KMS-11 (cell line): ENCODE measurements around the gene SATL1.

Source experiments
- H2AFZ ChIP-seq: fragments of 200-600 bp; sonication (generic); 2 replicates; pipeline ENCODE4 v1.6.1; 2016; ENCODE audit warnings: antibody characterized with exemption, mixed run types, low read depth
- H3K27ac ChIP-seq: fragments of 200-600 bp; sonication (generic); 2 replicates; pipeline ENCODE4 v1.6.1; 2016; ENCODE audit warnings: mild to moderate bottlenecking, mixed run types
- H3K27me3 ChIP-seq: fragments of 200-600 bp; sonication (generic); 2 replicates; pipeline ENCODE4 v1.6.1; 2017; ENCODE audit warnings: mild to moderate bottlenecking, low read depth, mixed run types, moderate library complexity; ENCODE audit not compliant: insufficient read depth
- H3K36me3 ChIP-seq: fragments of 200-600 bp; sonication (generic); 2 replicates; pipeline ENCODE4 v1.6.1; 2017; ENCODE audit warnings: mild to moderate bottlenecking, mixed run types; ENCODE audit not compliant: insufficient read depth
- H3K4me1 ChIP-seq: fragments of 200-600 bp; sonication (generic); 2 replicates; pipeline ENCODE4 v1.6.1; 2016; ENCODE audit warnings: mild to moderate bottlenecking, low read depth, mixed run types; ENCODE audit not compliant: poor library complexity, severe bottlenecking
- H3K4me2 ChIP-seq: fragments of 200-600 bp; sonication (generic); 2 replicates; pipeline ENCODE4 v1.7.0; 2016; ENCODE audit warnings: mild to moderate bottlenecking, mixed run types
- H3K4me3 ChIP-seq: fragments of 200-600 bp; sonication (generic); IDR thresholded peaks from 2 replicates; pipeline ENCODE4 v1.6.1; 2017; ENCODE audit warnings: low read depth, low read length, mixed read lengths; ENCODE audit not compliant: insufficient read depth
- H3K79me2 ChIP-seq: fragments of 200-600 bp; sonication (generic); 2 replicates; pipeline ENCODE4 v1.6.1; 2016; ENCODE audit warnings: low read depth, mixed run types; ENCODE audit not compliant: insufficient read depth
- H3K9ac ChIP-seq: fragments of 200-600 bp; sonication (generic); 2 replicates; pipeline ENCODE4 v1.6.1; 2016; ENCODE audit warnings: mild to moderate bottlenecking, mixed run types
- H4K20me1 ChIP-seq: fragments of 200-600 bp; sonication (generic); 2 replicates; pipeline ENCODE4 v1.6.1; 2016; ENCODE audit warnings: mild to moderate bottlenecking, mixed run types; ENCODE audit not compliant: insufficient read depth
- TF ChIP-seq, protein P1 (sequence below): fragments of 200-600 bp; sonication (generic); conservative IDR thresholded peaks from 2 replicates; pipeline ENCODE4 v1.6.1; 2017; ENCODE audit warnings: low read depth, mild to moderate bottlenecking, antibody characterized with exemption, low read length, moderate library complexity, mixed read lengths

Gene SATL1

DNA sequence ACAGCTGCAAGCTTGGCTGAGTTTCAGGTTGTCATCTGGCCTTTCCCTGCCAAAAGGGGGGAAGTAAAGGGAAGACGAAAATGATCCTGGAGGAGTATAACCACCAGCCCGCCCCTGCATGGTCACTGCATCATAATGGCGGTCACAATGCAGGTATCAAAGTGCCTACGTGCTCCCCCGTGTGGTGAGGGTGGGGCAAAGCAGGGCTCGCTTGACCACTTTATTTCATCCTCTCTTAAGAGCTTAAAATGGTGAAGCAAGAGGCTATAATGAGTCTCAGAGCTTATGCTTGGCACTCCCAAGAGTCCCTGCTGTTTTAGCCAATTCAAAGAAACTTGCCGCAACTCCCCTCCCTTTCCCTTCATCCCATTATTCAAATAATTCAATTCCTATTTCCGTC is 134.3 kb downstream of the SATL1 start:
- H4K20me1 ChIP-seq = no peaks in the 10 kb centered on the region
- no peak overlapping the region for H3K9ac ChIP-seq
- H3K4me2 ChIP-seq = no peak overlapping the region
- no peak overlapping the region for H2AFZ ChIP-seq
- no peak overlapping the region for H3K27ac ChIP-seq
- no peaks in the 10 kb centered on the region for H3K27me3 ChIP-seq
- H3K79me2 ChIP-seq = no peaks in the 10 kb centered on the region
- H3K36me3 ChIP-seq = no peaks in the 10 kb centered on the region
- H3K4me1 ChIP-seq = no peaks in the 10 kb centered on the region
- TF ChIP-seq, protein P1, sequence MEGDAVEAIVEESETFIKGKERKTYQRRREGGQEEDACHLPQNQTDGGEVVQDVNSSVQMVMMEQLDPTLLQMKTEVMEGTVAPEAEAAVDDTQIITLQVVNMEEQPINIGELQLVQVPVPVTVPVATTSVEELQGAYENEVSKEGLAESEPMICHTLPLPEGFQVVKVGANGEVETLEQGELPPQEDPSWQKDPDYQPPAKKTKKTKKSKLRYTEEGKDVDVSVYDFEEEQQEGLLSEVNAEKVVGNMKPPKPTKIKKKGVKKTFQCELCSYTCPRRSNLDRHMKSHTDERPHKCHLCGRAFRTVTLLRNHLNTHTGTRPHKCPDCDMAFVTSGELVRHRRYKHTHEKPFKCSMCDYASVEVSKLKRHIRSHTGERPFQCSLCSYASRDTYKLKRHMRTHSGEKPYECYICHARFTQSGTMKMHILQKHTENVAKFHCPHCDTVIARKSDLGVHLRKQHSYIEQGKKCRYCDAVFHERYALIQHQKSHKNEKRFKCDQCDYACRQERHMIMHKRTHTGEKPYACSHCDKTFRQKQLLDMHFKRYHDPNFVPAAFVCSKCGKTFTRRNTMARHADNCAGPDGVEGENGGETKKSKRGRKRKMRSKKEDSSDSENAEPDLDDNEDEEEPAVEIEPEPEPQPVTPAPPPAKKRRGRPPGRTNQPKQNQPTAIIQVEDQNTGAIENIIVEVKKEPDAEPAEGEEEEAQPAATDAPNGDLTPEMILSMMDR = 0 out of 2 replicates have a peak, but pooled peaks have one; percentile 14
- H3K4me3 ChIP-seq = no peak overlapping the region

DNA sequence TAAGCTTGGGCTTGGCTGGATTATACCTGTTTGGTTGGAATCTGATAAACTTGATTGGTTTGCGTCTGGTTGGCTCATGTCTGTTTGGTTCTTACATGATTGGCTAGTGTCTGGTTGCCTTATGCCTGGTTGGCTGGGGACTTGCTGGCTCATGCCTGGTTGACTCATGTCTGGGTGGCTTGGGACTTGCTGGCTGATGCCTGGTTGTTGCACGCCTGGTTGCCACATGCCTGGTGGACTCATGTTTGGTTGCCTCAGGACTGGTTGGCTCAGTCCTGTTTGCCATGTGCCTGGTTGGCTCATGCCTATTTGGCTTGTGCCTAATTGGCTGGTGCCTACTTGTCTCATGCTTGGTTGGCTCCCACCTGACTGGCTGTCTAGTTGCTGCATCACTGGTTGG is 135.4 kb downstream of the SATL1 start:
- TF ChIP-seq, protein P1 = no peak
- Histone ChIP-seq H2AFZ (no peak overlapping the region), H3K4me1 (no peaks in the 10 kb centered on the region), H3K27ac (no peak overlapping the region), H3K9ac (no peak overlapping the region), H4K20me1 (no peaks in the 10 kb centered on the region), H3K79me2 (no peaks in the 10 kb centered on the region), H3K4me3 (no peak overlapping the region), H3K36me3 (no peaks in the 10 kb centered on the region), H3K4me2 (no peak overlapping the region), H3K27me3 (no peaks in the 10 kb centered on the region)

DNA sequence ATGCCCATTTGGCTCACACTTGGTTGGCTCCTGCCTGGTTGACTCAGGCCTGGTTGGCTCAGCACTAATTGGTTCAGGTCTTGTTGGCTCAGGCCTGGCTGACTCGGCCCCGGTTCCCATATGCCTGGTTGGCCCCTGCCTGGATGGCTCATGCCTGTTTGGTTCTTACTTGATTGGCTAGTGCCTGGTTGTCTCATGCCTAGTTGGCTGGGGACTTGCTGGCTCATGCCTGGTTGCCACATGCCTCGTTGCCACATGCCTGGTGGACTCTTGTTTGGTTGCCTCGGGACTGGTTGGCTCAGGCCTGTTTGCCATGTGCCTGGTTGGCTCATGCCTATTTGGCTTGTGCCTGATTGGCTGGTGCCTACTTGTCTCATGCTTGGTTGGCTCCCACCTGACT is 136.2 kb downstream of the SATL1 start:
- Histone ChIP-seq H3K9ac (no peak overlapping the region), H3K4me3 (no peak overlapping the region), H3K79me2 (no peaks in the 10 kb centered on the region), H3K27me3 (no peaks in the 10 kb centered on the region), H3K4me2 (no peak overlapping the region), H3K27ac (no peak overlapping the region), H2AFZ (no peak overlapping the region), H4K20me1 (no peaks in the 10 kb centered on the region), H3K4me1 (no peaks in the 10 kb centered on the region), H3K36me3 (no peaks in the 10 kb centered on the region)
- TF ChIP-seq, protein P1 = no peak

DNA sequence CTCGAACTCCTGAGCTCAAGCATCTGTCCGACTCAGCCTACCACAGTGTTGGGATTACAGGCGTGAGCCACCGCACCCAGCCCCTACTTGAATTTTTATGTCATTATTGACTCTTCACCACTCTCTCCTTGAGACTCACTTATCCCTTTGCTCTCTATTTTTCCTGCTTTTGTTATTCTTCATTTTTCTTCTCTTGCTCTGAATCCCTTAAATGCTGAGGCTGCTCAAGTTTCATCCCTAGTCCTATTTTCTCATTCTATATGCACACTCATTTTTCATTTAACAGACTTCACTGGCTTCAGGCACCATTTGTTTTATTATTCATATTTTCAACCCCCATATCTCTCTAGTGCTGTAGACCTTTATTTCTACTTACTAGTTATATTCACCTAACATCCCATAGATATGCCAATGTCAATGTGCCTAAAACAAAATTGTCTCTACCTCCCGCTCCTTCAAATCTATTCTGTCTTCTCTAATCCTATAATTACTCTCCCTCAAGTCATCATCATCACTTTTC is 154.2 kb downstream of the SATL1 start:
- no peaks in the 10 kb centered on the region for H3K27me3 ChIP-seq
- H3K9ac ChIP-seq = no peak overlapping the region
- TF ChIP-seq, protein P1 = no peak
- no peaks in the 10 kb centered on the region for H3K4me1 ChIP-seq
- no peaks in the 10 kb centered on the region for H4K20me1 ChIP-seq
- no peak overlapping the region for H3K27ac ChIP-seq
- no peak overlapping the region for H3K4me2 ChIP-seq
- no peak overlapping the region for H3K4me3 ChIP-seq
- H2AFZ ChIP-seq = no peak overlapping the region
- H3K79me2 ChIP-seq = no peaks in the 10 kb centered on the region
- no peaks in the 10 kb centered on the region for H3K36me3 ChIP-seq
